GM18526 (cell line): ENCODE results near the gene CD2.

Experiments
- POLR2A ChIP-seq: IDR thresholded peaks from 3 replicates; pipeline ENCODE4 v1.6.1; 2011; ENCODE audit not compliant: insufficient read length; ENCODE audit errors: extremely low read depth

CD2 gene

DNA sequence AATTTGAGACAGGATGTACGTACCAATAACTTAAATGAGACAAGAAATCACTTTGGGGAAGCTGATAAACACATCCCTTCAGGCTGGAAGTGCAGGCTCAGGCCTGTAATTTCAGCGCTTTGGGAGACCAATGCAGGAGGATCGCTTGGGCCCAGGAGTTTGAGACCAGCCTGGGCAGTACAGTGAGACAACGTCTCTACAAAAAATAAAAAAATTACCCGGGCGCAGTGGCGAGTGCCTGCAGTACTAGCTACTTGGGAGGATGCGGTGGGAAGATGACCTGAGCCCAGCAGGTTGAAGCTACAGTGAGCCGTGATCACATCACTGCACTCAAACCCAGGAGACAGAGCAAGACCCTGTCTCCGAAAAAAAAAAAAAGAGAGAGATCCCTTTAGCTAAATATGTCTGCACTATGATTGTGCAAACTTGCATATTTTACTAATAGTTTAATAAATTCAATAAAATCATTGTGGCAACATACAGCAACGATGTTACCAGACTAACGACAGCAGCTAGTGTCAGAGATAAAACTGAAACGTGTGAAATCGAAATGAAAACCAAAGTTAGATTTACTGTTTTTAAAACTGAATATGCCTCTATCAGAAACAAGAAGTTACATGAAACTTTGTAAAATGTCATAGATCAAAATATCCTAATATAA is 54.7 kb downstream of the CD2 start:
- TF ChIP-seq POLR2A = no peak

DNA sequence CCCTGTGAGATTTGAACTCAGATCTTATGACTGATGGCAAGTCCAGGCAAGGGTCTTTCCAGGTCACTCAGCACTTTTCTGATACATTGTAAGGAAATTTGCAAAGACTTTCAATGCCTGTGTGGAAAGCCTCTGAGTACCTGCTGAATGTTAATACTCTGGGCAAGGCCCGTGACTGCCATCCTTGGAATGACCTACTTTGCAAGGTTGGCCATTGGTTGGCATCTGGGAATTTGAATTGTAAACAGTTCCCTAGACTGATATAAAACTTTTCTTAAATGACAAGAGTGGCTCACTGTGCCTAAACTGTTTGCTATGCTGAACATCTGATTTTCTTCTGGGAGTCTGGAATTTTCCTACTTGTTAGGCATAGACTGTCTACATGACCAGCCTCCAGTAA is 57.1 kb downstream of the CD2 start:
- no peak for TF ChIP-seq POLR2A

DNA sequence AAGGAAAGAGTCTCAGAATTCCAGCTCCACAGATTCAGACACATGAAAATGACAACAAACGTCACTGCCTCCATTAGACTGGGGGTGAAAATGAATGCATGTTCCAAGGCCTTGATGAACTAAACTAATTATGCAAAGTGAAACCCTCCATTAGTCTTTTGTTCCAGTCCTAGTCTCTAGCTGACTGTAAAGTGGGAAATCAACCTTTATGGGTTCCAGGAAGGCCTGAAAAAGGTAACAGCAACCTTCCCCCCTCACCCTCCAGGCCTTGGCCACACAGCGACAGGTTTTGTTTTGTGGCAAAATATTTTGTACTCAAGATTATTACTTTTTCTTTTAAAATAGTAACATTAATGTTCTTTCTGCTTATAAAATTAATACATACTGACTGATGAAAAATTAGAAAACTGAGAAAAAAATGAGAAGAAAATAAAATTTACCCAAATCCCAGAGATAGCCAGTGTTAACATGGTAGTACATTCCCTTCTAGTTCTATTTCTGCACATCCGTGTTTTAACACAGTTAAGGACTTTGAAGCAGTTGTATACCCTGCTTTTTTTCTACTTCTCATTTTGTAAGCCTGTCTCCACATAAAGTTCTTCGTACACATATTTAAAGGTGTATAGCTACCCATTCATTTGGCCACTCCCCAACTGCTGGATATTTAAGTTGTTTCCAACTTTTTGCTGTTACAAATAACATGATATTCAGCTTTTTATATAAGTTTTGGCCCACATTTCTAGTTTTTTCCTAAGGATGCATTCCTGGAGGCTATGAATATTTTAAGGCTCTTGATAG is 60.9 kb downstream of the CD2 start:
- no peak for TF ChIP-seq POLR2A

DNA sequence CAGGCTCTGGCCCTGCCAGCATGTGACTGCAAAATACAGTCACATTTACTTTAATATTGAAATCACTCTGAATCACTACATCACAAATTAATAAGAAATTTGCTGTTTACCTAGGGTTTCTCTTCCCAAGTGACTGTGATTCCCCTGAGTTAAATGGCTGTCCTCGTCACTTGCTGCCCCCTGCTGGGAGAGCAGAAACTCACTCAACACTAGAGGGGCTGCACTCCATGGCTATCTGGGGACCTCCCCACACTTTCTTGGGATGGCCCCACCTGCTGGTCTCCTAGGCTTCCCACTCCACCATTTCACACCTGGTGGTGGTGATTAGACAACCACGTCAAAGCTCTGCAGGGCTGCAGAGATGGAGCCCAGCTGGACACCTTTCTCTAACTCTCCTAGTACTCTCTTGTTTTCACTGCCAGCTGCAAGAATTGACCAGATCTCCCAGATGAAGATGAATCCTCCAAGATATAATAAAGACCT is 63.4 kb downstream of the CD2 start:
- TF ChIP-seq POLR2A = no peak
